GM20000 (cell line): Measurements from ENCODE around the gene NPBWR2.

ENCODE experiments used
- DNase-seq: peaks from one replicate; pipeline ENCODE4 v3.0.0; 2012; ENCODE audit warnings: low spot score
- TF ChIP-seq, protein P1 (sequence below): IDR thresholded peaks from 2 replicates; pipeline ENCODE4 v1.5.1; 2012; ENCODE audit warnings: mild to moderate bottlenecking, control low read depth; ENCODE audit errors: extremely low read depth, missing control alignments

NPBWR2 gene

GRCh38 chr20:64098471-64099013 lies 8.8 kb downstream of the NPBWR2 start:
- no peak for DNase-seq
- TF ChIP-seq, protein P1, sequence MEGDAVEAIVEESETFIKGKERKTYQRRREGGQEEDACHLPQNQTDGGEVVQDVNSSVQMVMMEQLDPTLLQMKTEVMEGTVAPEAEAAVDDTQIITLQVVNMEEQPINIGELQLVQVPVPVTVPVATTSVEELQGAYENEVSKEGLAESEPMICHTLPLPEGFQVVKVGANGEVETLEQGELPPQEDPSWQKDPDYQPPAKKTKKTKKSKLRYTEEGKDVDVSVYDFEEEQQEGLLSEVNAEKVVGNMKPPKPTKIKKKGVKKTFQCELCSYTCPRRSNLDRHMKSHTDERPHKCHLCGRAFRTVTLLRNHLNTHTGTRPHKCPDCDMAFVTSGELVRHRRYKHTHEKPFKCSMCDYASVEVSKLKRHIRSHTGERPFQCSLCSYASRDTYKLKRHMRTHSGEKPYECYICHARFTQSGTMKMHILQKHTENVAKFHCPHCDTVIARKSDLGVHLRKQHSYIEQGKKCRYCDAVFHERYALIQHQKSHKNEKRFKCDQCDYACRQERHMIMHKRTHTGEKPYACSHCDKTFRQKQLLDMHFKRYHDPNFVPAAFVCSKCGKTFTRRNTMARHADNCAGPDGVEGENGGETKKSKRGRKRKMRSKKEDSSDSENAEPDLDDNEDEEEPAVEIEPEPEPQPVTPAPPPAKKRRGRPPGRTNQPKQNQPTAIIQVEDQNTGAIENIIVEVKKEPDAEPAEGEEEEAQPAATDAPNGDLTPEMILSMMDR = no peak

- TF ChIP-seq, protein P1 = no peak
- DNase-seq = no peak
These were observed 10.8 kb downstream of the NPBWR2 start for GRCh38 chr20:64096535-64096934.

DNA sequence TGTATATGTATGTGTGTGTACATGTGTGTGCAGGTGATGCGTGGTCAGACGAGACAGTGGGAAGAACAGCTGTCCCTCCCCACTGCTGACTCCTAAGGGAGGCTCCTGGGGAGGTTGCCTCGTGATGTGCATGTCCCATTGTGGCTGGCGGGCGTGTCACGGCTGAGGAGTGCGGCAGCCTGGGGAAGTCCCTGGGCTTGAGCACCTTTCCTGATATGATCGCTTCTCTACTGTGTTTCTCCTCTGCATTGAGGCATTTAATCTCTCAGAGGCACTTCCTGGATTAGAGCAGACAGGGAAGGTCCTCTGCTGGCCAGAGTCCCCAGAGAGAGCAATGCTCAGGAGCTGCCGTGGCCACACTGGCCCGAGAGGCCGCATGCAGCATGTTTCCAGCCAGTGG lies 11.4 kb downstream of the NPBWR2 start:
- DNase-seq = no peak
- TF ChIP-seq, protein P1 = no peak

DNA sequence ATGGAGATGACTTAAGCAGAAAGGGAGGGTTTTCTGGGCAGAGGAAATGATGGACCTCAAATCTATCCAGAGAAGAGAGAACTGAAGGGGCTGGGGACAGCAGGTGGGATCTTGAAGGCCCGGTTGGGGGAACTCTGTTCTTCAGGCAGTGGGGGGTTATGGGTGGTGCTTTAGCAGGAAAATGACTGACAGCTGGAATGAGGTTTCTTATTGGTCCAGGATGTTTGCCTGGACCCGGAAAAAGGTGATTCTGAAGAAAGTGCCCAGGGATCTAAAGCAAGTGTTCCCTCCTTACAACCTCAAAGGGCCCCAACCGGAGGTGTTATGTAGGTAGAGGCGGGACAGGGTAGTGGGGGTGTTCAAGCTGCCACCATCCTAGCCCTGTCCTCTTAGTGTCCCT lies 11.9 kb downstream of the NPBWR2 start:
- no peak for DNase-seq

GRCh38 chr20:64093013-64093503 lies 14.3 kb downstream of the NPBWR2 start:
- DNase-seq = no peak
- TF ChIP-seq, protein P1 = no peak

More for the DNA sequence above, 11.9 kb downstream of the NPBWR2 start:
- TF ChIP-seq, protein P1 = no peak

GRCh38 chr20:64092258-64093012 lies 14.9 kb downstream of the NPBWR2 start:
- TF ChIP-seq, protein P1 = no peak
- no peak for DNase-seq

DNA sequence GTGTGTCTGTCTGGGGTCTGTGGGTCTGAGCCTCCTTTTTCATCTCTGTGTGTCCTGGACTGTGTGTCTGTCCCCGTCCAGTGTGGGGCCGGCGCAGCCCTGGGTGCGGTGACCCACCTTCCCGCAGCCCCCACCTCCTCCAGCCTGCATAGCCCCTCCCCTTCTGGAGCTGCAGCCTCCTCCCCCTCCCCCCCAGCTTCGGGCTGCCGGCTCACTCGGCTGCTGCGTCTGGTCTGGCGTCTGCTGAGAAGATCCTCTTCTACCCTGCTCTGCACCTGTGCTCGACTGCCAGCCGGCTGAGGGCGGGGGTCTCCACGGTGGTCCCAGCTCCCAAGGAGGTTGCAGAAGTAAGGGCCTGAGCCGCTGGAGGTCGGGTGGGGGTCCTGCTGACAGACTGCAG lies 15.6 kb downstream of the NPBWR2 start:
- TF ChIP-seq, protein P1 = no peak
- no peak for DNase-seq
